Kidney epithelial cell (primary cell): ENCODE measurements around the gene OR1J1. TPM values are rescaled to one million over a fixed set of nuclear protein-coding genes. Genes with fewer than 3 reads are reported as not detected.

Experiments
- DNase-seq: peaks from one replicate; pipeline ENCODE4 v3.0.0-alpha.2; 2010; ENCODE audit warnings: low read depth
- H3K27me3 ChIP-seq: 2 replicates; pipeline ENCODE4 v1.6.0; 2011; ENCODE audit warnings: low read length; ENCODE audit not compliant: control insufficient read depth, insufficient read depth
- H3K36me3 ChIP-seq: 2 replicates; pipeline ENCODE4 v1.5.1; 2011; ENCODE audit warnings: low read length; ENCODE audit not compliant: control insufficient read depth, insufficient read depth
- H3K4me3 ChIP-seq: 2 replicates; pipeline ENCODE4 v1.5.1; 2011; ENCODE audit warnings: low read depth, mild to moderate bottlenecking, control low read depth, low read length
- total RNA-seq: library from RNA; depleted of rRNA; stranded (reverse); fragments of >200 nt; gene quantifications from 2 replicates; pipeline ENCODE4 v1.2.3, GENCODE V29; 2015
- TF ChIP-seq, protein P1 (sequence below): IDR thresholded peaks from 2 replicates; pipeline ENCODE4 v1.5.1; 2011; ENCODE audit warnings: mild to moderate bottlenecking, moderate library complexity, low read length, control low read depth, inconsistent platforms; ENCODE audit not compliant: insufficient read depth, poor library complexity, severe bottlenecking

OR1J1 gene
- total RNA-seq, 1 donor from 2014 or later: not detected

- Histone ChIP-seq H3K4me3 (no peak overlapping the region), H3K27me3 (no peaks in the 10 kb centered on the region), H3K36me3 (no peaks in the 10 kb centered on the region)
- DNase-seq: no peak
- TF ChIP-seq, protein P1, sequence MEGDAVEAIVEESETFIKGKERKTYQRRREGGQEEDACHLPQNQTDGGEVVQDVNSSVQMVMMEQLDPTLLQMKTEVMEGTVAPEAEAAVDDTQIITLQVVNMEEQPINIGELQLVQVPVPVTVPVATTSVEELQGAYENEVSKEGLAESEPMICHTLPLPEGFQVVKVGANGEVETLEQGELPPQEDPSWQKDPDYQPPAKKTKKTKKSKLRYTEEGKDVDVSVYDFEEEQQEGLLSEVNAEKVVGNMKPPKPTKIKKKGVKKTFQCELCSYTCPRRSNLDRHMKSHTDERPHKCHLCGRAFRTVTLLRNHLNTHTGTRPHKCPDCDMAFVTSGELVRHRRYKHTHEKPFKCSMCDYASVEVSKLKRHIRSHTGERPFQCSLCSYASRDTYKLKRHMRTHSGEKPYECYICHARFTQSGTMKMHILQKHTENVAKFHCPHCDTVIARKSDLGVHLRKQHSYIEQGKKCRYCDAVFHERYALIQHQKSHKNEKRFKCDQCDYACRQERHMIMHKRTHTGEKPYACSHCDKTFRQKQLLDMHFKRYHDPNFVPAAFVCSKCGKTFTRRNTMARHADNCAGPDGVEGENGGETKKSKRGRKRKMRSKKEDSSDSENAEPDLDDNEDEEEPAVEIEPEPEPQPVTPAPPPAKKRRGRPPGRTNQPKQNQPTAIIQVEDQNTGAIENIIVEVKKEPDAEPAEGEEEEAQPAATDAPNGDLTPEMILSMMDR: no peak
These were observed 40.5 kb upstream of the OR1J1 start for GRCh38 chr9:122518226-122518625.

DNA sequence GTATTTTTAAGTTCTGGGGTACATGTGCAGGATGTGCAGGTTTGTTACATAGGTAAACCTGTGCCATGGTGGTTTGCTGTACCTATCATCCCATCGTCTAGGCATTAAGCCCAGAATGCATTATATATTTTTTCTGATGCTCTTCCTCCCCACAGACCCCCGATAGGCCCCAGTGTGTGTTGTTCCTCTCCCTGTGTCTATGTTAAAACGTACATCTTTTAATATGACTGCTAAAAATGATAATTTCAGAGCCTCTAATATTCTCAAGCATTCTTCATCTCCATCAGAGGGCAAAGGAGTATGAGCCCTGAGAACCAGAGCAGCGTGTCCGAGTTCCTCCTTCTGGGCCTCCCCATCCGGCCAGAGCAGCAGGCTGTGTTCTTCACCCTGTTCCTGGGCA, 32.8 kb upstream of the OR1J1 start, which contains the start of gene OR1J2:
Gene OR1J2, plus strand, starts transcription at position 301 of the 400 bp plus-strand sequence. Its CDS starts 0 bp downstream, at position 301.
- H3K27me3 ChIP-seq: no peaks in the 10 kb centered on the region
- H3K36me3 ChIP-seq: no peaks in the 10 kb centered on the region
- no peak for DNase-seq

DNA sequence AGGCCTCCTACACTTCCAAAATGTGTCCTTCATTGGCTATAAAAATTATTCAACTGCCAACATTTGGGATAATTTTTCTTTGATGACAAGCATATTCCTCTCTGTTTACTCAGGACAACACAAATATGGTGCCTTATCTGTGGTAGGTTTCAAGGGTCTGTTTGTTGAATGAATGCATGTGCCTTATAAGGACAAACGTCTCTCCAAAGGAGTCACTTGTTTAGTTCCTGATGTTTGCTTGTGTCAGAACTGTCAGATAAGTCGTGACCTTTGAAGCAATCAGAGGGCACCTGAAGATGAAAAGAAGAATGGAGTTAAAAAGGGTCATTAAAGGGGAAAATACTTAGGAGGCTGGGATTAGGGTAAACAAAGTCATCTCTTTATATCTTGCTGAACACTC, 29.2 kb upstream of the OR1J1 start:
- TF ChIP-seq, protein P1: no peak
- Histone ChIP-seq H3K27me3 (no peaks in the 10 kb centered on the region), H3K4me3 (no peak overlapping the region), H3K36me3 (no peaks in the 10 kb centered on the region)
- no peak for DNase-seq

More for the DNA sequence above, 32.8 kb upstream of the OR1J1 start, which contains the start of gene OR1J2:
- TF ChIP-seq, protein P1: no peak
- H3K4me3 ChIP-seq: no peak within 1 kb of the TSS

DNA sequence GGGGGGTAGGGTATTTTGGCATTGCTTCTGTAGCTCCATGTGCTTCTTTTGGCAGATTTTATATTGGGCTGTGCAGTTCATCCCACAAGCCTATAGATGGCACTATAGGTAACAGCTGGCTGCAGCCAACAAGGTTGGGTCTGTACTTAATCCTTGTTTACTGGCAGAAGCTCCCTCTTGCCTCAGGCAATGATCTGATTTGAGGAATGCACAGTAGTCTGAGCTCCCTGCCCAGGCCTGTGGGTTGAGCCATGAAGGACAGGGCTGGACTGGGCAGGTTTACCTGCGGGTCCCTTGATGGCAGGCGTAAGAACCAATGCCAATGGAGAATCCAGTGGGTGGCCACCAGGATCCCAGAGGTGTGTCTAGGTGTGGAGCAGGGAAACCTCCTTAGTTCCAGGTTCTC, 21.2 kb upstream of the OR1J1 start:
- peaks cover 6% of the 10 kb centered on the region for H3K27me3 ChIP-seq
- H3K36me3 ChIP-seq: no peaks in the 10 kb centered on the region
- TF ChIP-seq, protein P1: peak; percentile 86
- DNase-seq: peak; percentile 4
- no peak overlapping the region for H3K4me3 ChIP-seq

DNA sequence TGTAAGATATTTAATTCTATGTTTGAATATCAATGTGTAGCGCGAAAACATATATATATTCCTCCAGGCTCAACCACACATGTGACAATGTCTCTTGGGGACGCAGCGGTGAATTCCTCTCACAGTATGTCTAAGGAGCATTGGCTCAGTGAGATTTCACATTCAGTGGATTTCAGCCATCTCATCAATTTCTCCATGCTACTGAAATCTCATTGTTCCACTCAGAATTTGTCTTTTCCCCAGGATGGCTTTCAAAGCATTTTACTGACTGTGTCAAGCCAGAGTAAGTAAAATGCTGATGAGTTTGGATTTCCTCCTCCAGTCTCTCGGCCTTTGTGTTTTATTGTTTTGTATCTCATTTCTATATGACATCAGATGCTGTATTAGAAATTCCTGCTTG, 1.3 kb upstream of the OR1J1 start:
- Histone ChIP-seq H3K36me3 (no peaks in the 10 kb centered on the region), H3K4me3 (no peak overlapping the region), H3K27me3 (peaks cover 2% of the 10 kb centered on the region)
- TF ChIP-seq, protein P1: no peak
- no peak for DNase-seq

DNA sequence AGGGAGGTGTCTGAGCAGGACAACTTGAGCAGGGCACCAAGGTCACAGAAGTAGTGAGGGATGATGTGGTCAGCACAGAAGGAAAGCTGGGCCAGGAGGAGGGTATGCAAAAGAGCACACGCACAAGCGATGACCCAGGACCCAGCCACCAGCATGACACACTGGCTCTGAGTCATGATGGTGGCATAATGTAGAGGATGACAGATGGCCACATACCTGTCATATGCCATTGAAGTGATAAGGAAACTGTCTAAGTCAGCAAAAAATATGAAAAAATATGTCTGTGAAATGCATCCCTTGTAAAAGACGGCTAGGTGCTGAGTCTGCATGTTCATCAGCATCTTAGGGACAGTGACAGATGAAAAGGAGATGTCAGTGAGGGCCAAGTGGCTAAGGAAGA, 380 bp downstream of the OR1J1 start:
- TF ChIP-seq, protein P1: no peak
- no peaks in the 10 kb centered on the region for H3K36me3 ChIP-seq
- H3K27me3 ChIP-seq: peaks cover 2% of the 10 kb centered on the region
- DNase-seq: no peak
- H3K4me3 ChIP-seq: no peak overlapping the region
